Activated naive CD4-positive, alpha-beta T cell treated with anti-CD3 and anti-CD28 coated beads, Interleukin-2, amount 50 U/mL, for 24 hours (primary cell): ENCODE measurements around the gene VAMP8.
"Not testable (repeated sequence)": the region's sequence is repeated elsewhere in the genome, so short reads cannot be mapped to it uniquely, and the experiment has no call there.

Experiments
- H3K27ac Mint-ChIP-seq: one replicate; pipeline ENCODE4 v1.8.0; 2021; ENCODE audit warnings: mild to moderate bottlenecking, mixed read lengths
- H3K27me3 Mint-ChIP-seq: one replicate; pipeline ENCODE4 v1.8.0; 2021; ENCODE audit warnings: mixed read lengths
- H3K36me3 Mint-ChIP-seq: one replicate; pipeline ENCODE4 v1.8.0; 2021; ENCODE audit warnings: mixed read lengths
- H3K4me1 Mint-ChIP-seq: one replicate; pipeline ENCODE4 v1.8.0; 2021; ENCODE audit warnings: mixed read lengths
- H3K4me3 Mint-ChIP-seq: one replicate; pipeline ENCODE4 v1.8.0; 2021; ENCODE audit warnings: mild to moderate bottlenecking, mixed read lengths
- H3K9me3 Mint-ChIP-seq: one replicate; pipeline ENCODE4 v1.8.0; 2021; ENCODE audit warnings: mixed read lengths

VAMP8 gene

DNA sequence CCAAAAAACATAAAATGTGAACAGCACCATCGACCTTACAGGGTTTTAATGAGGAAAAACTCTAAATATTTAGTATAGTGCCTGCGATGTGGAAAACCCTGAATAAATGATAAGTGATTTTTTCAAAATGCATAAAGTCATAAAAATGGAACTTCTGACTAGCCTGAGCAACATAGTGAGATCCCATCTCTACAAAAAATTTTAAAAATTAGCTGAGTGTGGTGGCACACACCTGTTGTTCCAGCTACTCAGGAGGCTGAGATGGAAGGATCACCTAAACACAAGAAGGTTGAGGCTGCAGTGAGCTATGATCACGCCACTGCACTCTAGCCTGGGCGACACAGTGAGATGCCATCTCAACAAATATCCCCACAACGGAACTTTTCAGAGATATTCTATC is 20.3 kb upstream of the VAMP8 start:
- peaks cover 40% of the 10 kb centered on the region for H3K4me1 Mint-ChIP-seq

GRCh38 chr2:85558160-85558559 is 19.2 kb upstream of the VAMP8 start:
- Mint-ChIP-seq H3K36me3 (peaks cover 7% of the 10 kb centered on the region), H3K27me3 (no peaks in the 10 kb centered on the region)

More for the DNA sequence above, 20.3 kb upstream of the VAMP8 start:
- no peaks in the 10 kb centered on the region for H3K27me3 Mint-ChIP-seq
- H3K36me3 Mint-ChIP-seq, result peaks cover 8% of the 10 kb centered on the region
- H3K4me3 Mint-ChIP-seq, result no peak overlapping the region
- no peaks in the 10 kb centered on the region for H3K9me3 Mint-ChIP-seq
- no peak overlapping the region for H3K27ac Mint-ChIP-seq

GRCh38 chr2:85560403-85560726 is 17.0 kb upstream of the VAMP8 start:
- not testable (repeated sequence) for H3K9me3 Mint-ChIP-seq, H3K36me3 Mint-ChIP-seq, H3K27me3 Mint-ChIP-seq
- peak overlapping the region; percentile 98 for H3K4me3 Mint-ChIP-seq
- peaks cover 44% of the 10 kb centered on the region for H3K4me1 Mint-ChIP-seq
- H3K27ac Mint-ChIP-seq, result peak overlapping the region; percentile 35

More at GRCh38 chr2:85558160-85558559, 19.2 kb upstream of the VAMP8 start:
- peaks cover 37% of the 10 kb centered on the region for H3K4me1 Mint-ChIP-seq
- no peak overlapping the region for H3K4me3 Mint-ChIP-seq
- H3K27ac Mint-ChIP-seq, result no peak overlapping the region
- no peaks in the 10 kb centered on the region for H3K9me3 Mint-ChIP-seq

- H3K4me1 Mint-ChIP-seq, result peaks cover 44% of the 10 kb centered on the region
- H3K36me3 Mint-ChIP-seq, result peaks cover 4% of the 10 kb centered on the region
- H3K27ac Mint-ChIP-seq, result peak overlapping the region; percentile 79
- no peaks in the 10 kb centered on the region for H3K9me3 Mint-ChIP-seq
- peak overlapping the region; percentile 98 for H3K4me3 Mint-ChIP-seq
- no peaks in the 10 kb centered on the region for H3K27me3 Mint-ChIP-seq
These were observed 16.5 kb upstream of the VAMP8 start for GRCh38 chr2:85560812-85561279.

GRCh38 chr2:85561280-85562212 is 15.8 kb upstream of the VAMP8 start, which contains the start of gene GGCX:
TSS of gene GGCX (minus strand) at chr2:85561493. CDS start at chr2:85561428, 65 bp downstream.
- Mint-ChIP-seq H3K27me3 (no peaks in the 10 kb centered on the region), H3K4me3 (peak within 1 kb of the TSS; percentile 98), H3K36me3 (peaks cover 3% of the 10 kb centered on the region), H3K27ac (peak within 1 kb of the TSS; percentile 94), H3K4me1 (peaks cover 44% of the 10 kb centered on the region), H3K9me3 (no peaks in the 10 kb centered on the region)

DNA sequence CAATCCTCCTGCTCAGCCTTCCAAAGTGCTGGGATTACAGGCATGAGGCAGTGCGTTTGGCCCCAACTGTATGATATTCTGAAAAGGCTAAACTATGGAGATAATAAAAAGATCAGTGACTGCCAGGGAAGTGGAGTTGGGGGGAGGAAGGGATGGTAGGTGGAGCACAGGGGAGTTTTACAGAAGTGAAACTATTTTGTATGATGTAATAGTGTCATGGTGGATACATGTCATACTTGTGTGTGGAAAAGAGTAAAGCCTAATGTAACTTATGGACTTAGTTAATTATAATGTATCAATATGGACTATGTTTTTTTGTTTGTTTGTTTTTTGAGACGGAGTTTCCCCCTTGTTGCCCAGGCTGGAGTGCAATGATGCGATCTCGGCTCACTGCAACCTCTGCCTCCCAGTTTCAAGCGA is 13.2 kb upstream of the VAMP8 start:
- Mint-ChIP-seq H3K27me3 (no peaks in the 10 kb centered on the region), H3K27ac (peak overlapping the region; percentile 71), H3K4me3 (no peak overlapping the region), H3K9me3 (no peaks in the 10 kb centered on the region), H3K36me3 (no peaks in the 10 kb centered on the region), H3K4me1 (peaks cover 32% of the 10 kb centered on the region)

GRCh38 chr2:85566265-85566664 is 11.1 kb upstream of the VAMP8 start:
- Mint-ChIP-seq H3K36me3 (no peaks in the 10 kb centered on the region), H3K27ac (no peak overlapping the region), H3K4me3 (no peak overlapping the region), H3K9me3 (no peaks in the 10 kb centered on the region), H3K4me1 (peaks cover 13% of the 10 kb centered on the region), H3K27me3 (no peaks in the 10 kb centered on the region)

- Mint-ChIP-seq H3K4me1 (peaks cover 33% of the 10 kb centered on the region), H3K36me3 (no peaks in the 10 kb centered on the region), H3K9me3 (no peaks in the 10 kb centered on the region), H3K27me3 (no peaks in the 10 kb centered on the region), H3K4me3 (no peak overlapping the region), H3K27ac (no peak overlapping the region)
These were observed 1.6 kb upstream of the VAMP8 start for GRCh38 chr2:85575739-85576138.

- Mint-ChIP-seq H3K9me3 (no peaks in the 10 kb centered on the region), H3K36me3 (no peaks in the 10 kb centered on the region)
These were observed 362 bp upstream of the VAMP8 start for GRCh38 chr2:85577063-85577385.

GRCh38 chr2:85578243-85579180 is 1.1 kb downstream of the VAMP8 start:
- Mint-ChIP-seq H3K27ac (peak overlapping the region; percentile 83), H3K27me3 (no peaks in the 10 kb centered on the region), H3K4me3 (peak overlapping the region; percentile 91), H3K9me3 (no peaks in the 10 kb centered on the region), H3K4me1 (peaks cover 52% of the 10 kb centered on the region), H3K36me3 (no peaks in the 10 kb centered on the region)

More at GRCh38 chr2:85577063-85577385, 362 bp upstream of the VAMP8 start:
- Mint-ChIP-seq H3K4me1 (peaks cover 40% of the 10 kb centered on the region), H3K27me3 (no peaks in the 10 kb centered on the region), H3K27ac (peak overlapping the region; percentile 83), H3K4me3 (peak overlapping the region; percentile 91)

GRCh38 chr2:85579266-85579935 is 2.0 kb downstream of the VAMP8 start:
- no peaks in the 10 kb centered on the region for H3K27me3 Mint-ChIP-seq
- H3K36me3 Mint-ChIP-seq, result no peaks in the 10 kb centered on the region
- no peaks in the 10 kb centered on the region for H3K9me3 Mint-ChIP-seq
- H3K4me1 Mint-ChIP-seq, result peaks cover 57% of the 10 kb centered on the region
- peak overlapping the region; percentile 83 for H3K27ac Mint-ChIP-seq
- H3K4me3 Mint-ChIP-seq, result peak overlapping the region; percentile 91

DNA sequence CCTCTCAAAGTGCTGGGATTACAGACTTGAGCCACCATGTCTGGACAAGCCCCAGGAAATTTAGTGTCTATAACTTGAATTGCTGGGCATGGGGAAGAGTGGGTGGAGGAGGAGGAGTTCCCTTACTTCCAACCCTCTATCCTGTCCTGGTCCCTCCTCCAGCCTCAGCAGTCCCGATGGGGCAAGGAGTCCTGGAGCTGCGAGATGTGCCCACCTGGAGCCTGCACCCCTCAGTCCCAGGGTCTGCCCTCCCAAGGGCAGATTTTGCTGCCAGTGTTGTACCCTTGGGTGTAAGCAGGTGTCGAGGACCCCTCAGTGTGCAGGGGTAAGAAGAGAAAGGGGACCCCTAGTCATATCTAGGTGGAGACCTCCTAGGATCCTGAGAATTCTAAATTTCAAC is 2.8 kb downstream of the VAMP8 start:
- Mint-ChIP-seq H3K27me3 (no peaks in the 10 kb centered on the region), H3K27ac (peak overlapping the region; percentile 62), H3K9me3 (no peaks in the 10 kb centered on the region), H3K4me1 (peaks cover 62% of the 10 kb centered on the region), H3K36me3 (no peaks in the 10 kb centered on the region), H3K4me3 (peak overlapping the region; percentile 39)

- H3K36me3 Mint-ChIP-seq, result no peaks in the 10 kb centered on the region
- no peak overlapping the region for H3K4me3 Mint-ChIP-seq
- no peaks in the 10 kb centered on the region for H3K9me3 Mint-ChIP-seq
- peak overlapping the region; percentile 39 for H3K27ac Mint-ChIP-seq
- no peaks in the 10 kb centered on the region for H3K27me3 Mint-ChIP-seq
- H3K4me1 Mint-ChIP-seq, result peaks cover 70% of the 10 kb centered on the region
These were observed 5.1 kb downstream of the VAMP8 start for GRCh38 chr2:85582492-85582891.

- Mint-ChIP-seq H3K27me3 (no peaks in the 10 kb centered on the region), H3K4me1 (peaks cover 68% of the 10 kb centered on the region), H3K9me3 (no peaks in the 10 kb centered on the region), H3K27ac (peak overlapping the region; percentile 92), H3K4me3 (peak overlapping the region; percentile 87), H3K36me3 (no peaks in the 10 kb centered on the region)
These were observed 6.4 kb downstream of the VAMP8 start for GRCh38 chr2:85583667-85584353.
